ENCODE results near the gene PTPN11.
A peak's percentile ranks its signal among the peaks of the same experiment; 100 is the strongest.
"Not testable (repeated sequence)": the region's sequence is repeated elsewhere in the genome, so short reads cannot be mapped to it uniquely, and the experiment has no call there.

PTPN11 gene

DNA sequence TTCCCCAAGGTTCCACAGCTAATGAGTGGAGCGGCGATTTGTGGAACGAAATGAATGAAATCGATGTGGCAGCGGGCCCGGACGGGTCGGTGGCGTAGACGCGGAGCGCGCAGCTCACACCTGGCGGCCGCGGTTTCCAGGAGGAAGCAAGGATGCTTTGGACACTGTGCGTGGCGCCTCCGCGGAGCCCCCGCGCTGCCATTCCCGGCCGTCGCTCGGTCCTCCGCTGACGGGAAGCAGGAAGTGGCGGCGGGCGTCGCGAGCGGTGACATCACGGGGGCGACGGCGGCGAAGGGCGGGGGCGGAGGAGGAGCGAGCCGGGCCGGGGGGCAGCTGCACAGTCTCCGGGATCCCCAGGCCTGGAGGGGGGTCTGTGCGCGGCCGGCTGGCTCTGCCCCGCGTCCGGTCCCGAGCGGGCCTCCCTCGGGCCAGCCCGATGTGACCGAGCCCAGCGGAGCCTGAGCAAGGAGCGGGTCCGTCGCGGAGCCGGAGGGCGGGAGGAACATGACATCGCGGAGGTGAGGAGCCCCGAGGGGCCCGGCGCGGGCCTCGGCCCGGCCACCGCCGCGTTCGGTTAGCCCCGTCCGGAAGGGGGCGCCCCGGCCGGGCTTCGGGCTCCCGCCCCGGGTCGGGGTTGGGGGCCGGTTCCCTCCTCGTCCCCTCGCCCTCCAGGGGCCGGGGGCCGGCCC lies at the start of gene PTPN11:
Gene PTPN11 (plus strand): TSS at position 340 of the 689 bp plus-strand sequence. CDS start 165 bp downstream, at position 505.
- DNase-seq = peak; percentile 62 to 79

DNA sequence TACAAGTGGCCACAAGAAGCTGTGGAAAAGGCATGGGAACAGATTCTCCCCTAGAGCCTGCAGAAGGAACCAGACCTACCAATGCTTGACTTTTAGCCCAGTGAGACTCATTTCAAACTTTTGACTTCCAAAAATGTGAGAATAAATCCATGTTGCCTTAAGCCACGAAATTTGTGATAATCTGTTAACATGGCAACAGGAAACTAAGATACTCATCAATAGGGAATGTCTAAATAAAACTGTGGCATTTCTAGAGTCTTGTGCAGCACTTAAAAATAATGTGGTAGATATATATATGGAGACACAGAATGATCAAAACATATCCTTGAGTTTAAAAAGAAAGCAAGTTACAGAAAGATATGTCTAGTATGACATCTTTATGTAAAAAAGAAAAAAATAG lies 48.5 kb upstream of the PTPN11 start:
- no peak for DNase-seq

DNA sequence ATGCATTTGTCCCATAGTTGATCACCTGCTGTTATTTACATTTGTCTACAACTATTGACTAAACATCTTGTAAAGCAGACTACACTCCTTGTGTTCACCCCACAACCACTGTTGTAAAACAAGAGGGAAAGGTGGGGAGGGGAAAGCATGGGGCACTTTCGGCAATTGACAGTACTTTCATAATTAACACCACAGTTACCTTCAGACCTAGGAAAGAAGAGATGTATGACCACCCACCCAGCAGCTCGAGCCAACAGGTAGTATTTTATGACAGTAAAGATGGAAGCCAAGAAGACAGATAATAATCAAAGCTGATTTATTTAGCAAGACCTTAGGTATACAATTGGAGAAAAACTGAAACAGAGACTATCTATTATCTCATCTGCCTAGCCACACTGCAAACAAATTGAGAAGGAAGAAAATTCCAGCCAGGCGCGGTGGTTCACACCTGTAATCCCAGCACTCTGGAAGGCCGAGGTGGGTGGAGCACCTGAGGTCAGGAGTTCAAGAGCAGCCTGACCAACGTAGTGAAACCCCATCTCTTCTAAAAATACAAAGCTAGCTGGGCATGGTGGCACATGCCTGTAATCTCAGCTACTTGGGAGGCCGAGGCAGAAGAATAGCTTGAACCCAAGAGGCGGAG lies 47.8 kb upstream of the PTPN11 start:
- DNase-seq = no peak

DNA sequence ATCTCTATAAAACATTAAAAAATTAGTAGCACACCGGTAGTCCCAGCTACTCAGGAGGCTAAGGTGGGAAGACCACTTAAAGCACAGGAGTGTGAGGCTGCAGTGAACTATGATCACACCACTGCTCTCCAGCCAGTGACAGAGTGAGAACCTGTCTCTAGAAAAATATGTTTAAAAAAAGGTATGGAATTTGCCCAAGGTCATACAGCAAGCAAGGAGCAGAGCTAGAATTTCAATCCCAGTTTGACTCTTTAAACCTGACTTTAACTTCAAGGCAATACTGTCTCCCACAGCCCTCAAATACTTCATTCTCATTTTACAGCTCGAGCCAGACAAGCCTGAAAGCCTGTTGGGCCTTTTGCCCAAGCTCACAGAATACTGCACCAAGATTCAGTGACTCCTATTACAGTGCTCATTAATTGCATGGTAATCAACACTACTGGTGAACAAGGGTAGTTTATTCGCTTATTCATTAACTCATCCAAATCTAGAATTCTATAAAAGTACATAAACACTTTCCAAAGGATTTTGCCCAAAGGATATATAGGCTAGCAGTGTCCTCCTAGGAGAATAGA lies 44.5 kb upstream of the PTPN11 start:
- no peak for DNase-seq

DNA sequence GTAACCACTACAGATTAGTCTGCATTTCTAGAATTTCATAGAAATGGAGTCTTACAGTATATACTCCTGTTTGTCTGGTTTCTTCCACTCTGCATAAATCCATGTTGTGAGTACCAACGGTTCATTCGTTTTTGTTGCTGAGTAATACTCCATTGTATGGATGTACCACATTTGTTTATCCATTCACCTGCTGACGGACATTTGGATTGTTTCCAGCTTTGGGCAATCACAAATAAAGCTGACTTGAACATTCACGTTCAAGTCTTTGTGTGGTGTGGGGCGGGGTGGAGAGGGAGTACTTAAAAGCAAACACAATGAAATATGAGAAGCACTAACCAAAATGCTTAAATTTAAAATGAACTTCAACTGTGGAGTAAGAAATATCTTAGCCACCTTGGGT lies 43.6 kb upstream of the PTPN11 start:
- DNase-seq = peak; percentile 25 to 26

DNA sequence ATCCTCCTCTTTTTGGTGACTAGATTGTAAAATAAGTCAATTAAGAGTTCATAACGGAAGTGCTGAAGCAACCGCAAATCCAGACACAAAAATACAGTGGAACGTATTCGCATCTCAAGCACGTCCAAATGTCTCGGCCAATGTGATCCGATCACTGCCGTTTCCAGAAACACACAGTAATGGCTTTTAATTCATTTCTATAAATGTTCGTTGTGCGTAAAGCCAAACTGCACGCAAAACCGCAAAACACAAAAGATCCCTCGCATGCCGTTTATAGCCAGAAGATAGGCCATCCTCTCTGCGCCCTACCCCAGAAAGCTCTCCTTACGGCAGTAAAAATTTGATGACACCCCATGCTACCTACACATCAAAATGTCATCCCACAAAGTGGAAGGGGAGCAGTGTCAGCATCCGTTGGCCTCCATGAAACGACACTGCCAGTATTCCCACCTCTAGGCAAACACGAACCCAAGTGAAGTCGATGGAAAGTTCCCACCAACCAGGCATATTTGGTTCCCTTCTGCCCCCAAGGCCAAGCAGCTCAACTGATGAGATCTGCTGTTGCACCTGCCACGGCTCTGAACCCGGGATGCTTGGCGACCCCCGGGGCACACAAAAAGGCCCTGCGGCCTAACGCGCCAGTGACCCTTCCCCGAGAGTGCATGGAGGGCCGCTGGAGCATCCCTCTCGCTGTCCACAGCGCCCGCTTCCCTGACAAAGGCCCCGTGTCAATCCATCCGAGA lies 37.9 kb upstream of the PTPN11 start:
- DNase-seq = peak; percentile 19 to 53

DNA sequence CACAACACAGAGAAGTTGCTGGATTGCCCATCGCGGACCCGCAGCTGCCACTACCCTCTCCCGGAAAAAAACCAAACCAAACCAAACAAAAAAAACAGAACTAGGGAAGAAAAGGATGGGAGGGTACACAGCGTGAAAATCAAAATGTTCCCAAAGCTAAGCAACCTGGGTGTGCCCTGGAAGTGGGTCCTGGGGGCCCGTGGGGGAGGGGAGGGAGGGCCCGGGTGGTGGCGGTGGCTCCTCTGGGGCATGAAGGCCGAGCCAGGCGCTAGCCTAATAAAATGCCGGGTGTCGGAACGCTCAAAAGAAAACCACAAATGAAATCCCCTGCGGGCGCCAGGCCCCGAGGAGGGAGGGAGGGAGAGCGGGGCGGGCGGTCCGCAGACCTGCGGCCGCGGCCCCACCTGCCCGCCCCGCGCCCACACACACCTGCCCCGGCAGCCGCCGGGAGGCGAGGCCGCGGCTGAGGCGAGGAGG lies 37.3 kb upstream of the PTPN11 start:
- peak in 1 of 2 experiments; percentile 31 for DNase-seq

DNA sequence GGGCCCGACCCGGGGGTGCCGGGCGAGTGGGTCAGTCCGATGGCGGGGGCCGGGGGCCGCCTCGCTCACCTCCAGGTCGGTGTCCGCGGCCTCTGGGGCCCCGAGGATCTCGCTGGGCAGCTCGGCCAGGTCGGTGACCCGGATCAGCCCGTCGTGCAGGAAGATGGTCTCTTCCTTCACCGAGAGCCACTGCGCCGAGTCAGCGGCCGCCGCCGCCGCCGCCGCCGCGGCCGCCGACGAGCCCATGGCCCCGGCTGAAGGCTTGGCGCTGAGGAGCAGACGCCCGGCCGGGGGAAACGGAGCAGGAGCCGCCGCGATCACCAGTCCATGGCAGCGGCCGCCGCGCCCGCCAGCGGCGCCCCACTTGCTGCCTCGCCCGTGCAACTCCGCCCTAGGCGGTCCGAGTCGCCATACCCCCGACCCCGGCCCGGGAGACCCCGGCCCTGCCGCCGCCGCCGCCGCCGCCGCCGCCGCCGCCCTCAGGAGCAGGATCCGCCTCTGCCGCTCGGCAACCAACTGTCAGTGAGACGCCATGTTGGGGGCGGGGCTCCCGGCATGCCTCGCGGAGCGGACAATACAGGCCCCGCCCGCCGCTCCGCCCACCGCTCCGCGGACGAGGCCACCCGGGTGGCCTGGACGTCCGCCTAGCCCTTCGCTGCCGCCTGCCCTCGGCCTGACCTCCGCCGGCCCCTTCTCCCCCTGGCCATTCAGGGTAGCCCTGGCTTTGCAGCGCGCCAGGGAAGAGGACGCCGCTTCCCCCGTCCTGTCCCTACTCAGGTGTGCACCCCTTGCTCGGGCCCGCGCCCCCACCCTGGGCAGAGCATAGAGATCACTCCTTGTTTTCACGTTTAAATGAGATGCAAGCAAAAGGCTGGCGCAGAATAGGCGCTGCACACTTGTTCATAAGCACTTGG lies 36.6 kb upstream of the PTPN11 start, which contains the start of gene HECTD4:
Gene HECTD4 (minus strand): TSS at position 549 of the 914 bp plus-strand sequence. CDS start 303 bp downstream, at position 246.
- peak; percentile 87 to 96 for DNase-seq

DNA sequence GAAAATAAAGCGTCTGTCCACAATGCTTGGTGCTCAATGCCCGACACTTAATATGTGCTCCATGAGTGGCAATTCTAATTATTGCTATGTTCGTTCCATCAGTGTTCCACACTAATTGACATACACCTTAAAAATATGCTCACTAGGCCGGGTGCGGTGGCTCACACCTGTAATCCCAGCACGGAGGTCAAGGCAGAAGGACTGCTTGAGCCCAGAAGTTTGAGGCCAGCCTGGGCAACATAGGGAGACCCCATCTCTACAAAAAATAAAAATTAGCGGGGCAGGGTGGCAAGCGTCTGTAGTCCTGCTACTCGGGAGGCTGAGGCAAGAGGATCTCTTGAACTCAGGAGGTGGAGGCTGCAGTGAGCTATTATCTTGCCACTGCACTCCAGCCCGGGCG lies 35.9 kb upstream of the PTPN11 start:
- no peak for DNase-seq

DNA sequence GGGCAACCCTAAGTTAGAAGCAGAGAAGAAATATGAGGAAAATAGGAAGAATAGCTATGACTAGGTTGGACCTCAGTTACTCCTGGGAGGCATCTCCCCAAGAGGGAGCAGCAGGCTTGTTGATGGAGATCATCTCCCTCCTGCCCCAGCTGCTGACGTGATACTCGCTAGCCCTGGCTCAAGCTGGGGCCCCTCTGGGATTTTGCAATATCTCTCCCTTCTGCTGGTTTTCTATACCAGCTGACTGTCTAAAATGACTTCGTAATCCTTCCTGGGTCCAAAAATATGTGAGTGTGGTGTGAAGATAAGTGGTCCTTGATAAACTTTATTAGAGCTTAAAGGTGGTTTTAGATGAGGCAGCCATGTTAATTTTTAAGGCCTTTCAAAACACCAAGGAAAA lies 32.0 kb upstream of the PTPN11 start:
- DNase-seq = no peak

DNA sequence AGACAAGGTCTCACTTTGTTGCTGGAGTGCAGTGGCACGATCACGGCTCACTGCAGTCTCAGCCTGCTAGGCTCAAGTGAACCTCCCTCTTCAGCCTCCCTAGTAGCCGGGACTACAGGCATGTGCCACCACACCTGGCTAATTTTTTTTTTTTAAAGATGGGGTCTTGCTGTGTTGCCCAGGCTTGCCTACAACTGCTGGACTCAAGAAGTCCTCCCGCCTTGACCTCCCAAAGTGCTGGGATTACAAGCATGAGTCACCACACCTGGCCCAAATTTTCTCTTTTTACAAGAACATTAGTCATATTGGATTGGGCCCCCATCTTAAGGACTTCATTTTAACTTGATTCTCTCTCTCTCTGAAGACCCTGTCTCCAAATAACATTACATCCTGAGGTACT lies 29.5 kb upstream of the PTPN11 start:
- no peak for DNase-seq

DNA sequence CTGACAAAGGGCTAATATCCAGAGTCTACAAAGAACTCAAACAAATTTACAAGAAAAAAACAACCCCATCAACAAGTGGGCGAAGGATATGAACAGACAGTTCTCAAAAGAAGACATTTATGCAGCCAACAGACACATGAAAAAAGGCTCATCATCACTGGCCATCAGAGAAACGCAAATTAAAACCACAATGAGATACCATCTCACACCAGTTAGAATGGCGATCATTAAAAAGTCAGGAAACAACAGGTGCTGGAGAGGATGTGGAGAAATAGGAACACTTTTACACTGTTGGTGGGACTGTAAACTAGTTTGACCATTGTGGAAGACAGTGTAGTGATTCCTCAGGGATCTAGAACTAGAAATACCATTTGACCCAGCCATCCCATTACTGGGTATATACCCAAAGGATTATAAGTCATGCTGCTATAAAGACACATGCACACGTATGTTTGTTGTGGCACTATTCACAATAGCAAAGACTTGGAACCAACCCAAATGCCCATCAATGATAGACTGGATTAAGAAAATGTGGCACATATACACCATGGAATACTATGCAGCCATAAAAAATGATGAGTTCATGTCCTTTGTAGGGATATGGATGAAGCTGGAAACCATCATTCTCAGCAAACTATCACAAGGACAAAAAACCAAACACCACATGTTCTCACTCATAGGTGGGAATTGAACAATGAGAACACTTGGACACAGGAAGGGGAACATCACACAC lies 28.7 kb upstream of the PTPN11 start:
- DNase-seq = not testable (repeated sequence)

DNA sequence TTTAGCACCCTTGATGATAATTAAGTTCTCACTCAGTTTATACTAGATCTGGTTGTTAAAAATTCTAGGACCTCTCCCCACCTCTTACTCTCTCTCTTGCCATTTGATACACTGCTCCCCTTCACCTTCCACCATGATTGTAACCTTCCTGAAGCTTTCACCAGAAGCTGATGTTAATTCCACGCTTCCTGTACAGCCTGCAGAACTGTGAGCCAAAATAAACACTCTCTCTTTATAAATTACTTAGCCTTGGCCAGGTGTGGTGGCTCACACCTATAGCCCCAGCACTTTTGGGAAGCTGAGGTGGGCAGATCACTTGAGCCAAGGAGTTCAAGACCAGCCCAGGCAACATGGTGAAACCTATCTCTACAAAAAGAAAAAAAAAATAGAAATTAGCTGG lies 25.4 kb upstream of the PTPN11 start:
- DNase-seq = no peak

DNA sequence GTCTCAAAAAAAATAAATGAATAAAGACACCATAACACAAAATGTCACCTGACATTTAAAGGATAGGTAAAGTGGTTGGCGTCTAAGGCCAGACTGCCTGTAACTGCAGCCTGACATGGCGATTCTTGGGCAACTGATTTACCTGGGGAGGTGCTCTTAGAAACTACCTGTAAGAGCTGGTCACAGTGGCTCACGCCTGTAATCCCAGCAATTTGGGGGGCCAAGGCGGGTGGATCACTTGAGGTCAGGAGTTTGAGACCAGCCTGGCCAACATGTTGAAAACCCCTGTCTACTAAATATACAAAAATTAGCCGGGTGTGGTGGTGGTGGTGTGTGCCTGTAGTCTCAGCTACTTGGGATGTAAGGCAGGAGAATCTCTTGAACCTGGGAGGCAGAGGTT lies 17.7 kb upstream of the PTPN11 start:
- DNase-seq = no peak

DNA sequence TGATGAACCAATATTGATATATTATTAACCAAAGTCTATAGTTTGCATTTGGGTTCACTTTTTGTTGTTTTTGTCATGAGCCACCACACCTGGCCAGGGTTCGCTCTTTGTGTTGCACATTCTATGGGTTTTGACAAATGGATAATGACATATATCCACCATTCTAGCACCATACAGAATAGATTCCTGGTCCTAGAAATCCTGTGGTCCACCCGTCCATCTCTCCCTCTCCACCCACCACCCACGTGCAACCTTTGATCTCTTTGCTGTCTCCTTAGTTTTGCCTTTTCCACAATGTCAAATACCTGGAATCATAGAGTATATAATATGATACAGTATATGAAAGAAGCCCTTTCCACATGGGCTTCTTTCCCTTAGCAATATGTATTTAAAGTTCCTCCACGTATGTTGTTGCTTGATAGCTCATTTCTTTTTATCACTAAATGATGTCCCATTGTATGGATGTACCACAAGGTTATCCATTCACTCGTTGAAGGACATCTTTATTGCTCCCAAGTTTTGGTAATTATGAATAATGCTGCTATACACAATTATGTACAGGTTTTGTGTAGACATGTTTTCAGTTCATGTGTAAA lies 16.7 kb upstream of the PTPN11 start:
- DNase-seq = no peak

DNA sequence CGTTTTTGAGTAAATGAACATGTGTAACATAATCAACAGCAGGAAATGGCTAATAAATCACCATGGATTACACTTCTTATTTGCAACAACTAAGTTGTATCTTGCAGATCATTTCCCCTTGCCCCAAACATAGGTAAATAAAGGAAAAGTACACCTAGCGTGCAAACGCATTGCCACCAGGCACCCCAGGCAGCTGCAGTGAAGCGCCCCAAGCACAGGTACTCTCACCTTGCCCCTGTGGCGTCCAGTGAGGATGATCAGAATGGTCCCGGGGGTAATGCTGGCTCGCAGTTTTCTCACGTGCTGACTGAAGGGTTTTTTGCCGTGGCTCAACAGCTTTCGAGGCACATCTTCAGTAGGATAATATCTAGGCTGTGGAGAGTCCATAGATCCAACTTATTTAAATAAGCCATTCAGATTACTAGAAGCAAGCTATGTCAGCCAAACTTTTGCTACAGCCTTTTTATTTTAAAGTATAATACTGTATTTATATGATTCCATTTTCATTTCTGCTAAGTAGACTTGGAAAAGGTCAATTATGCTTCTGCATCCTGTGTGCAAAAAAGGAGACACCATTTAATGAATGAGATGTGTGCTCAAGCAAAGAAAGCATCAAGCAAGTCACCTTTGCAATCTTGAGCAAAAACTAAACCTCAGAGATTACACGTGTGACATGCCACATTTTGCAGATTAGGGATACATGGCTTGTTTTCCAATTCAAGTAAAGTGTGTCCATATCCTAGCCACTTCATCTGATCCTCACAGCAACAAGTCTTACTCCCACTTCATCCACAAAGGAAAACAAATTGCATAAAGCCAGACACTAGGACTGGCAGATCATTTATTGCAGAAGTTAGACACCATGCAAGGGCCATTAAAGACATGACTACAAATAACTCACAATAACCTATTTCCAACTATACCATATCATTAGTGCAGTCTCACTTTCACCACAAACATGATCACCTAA lies 11.9 kb upstream of the PTPN11 start:
- DNase-seq = no peak

DNA sequence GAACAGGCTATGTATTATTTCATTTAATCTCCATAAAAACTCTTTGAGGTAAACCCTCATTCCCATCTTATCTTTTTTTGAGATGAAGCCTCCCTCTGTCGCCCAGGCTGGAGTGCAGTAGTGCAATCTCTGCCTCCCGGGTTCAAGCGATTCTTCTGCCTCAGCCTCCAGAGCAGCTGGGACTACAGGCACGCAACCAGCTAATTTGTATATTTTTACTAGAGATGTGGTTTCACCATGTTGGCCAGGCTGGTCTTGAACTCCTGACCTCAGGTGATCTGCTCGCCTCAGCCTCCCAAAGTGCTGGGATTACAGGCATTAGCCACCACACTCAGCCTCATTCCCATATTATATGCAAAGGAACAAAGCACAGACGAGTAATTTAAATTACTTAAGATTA lies 11.1 kb upstream of the PTPN11 start:
- DNase-seq = not testable (repeated sequence)

DNA sequence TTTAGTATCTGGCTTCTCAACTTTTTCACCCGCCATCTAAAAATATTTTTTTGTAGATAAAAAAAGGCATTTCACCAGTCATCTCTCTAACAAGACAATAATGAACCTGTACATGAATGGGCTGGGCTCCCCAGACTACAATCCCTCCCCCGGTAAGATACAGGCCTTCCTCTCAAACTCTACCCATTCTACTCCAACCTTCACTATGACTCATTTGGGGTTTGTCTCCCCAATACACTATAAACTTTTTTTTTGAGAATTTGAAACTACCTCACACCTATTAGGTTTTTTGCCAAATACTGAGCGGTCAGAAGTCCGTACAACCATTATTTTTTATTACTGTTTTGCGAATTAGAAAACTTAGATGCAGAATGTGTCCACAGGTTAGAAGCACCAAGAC lies 10.1 kb upstream of the PTPN11 start:
- DNase-seq = no peak

DNA sequence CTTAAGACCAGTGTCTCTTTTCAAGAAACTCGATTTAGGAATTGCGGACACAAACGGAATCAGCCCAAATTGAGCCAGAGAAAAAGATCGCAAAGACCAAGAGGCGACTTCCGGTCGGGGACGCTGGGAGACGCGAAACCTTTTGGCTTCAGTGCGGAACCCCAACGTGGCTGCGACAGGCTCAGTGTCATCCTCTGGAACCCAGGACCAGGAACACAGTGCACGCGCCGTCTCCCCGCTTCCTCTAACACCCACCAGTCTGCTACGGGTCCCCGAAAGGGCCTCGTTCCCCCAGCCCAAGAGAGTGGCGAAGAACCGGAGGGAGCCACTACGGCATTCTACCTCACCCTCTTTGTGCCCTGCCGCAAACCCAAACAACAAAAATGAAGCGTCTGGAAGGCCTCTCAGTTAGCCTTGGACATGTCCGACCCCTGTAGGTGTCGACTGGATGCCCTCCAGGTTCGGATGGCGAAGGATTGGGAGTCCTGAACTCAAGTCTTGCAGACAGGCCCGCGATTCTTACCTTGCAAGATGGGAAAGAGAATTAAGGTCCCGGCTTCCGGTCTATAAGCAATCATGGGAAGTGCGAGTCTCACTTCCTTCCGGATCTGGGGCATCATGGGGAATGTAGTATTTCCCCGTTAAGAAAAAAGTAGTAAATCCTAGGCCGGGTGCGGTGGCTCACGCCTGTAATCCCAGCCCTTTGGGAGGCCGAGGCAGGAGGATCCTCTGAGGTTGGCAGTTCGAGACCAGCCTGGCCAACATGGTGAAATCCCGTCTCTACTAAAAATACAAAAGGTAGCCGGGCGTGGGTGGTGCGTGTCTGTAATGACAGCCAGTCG lies 9.5 kb upstream of the PTPN11 start, which contains the start of gene RPL6:
Gene RPL6 (minus strand): TSS at position 542 of the 842 bp plus-strand sequence. CDS start 949 bp downstream, outside the sequence.
- DNase-seq = peak; percentile 98

Data from SHP77 (cell line).